Effector memory CD4-positive, alpha-beta T cell (primary cell): ENCODE results near the gene RER1.

Source experiments
- DNase-seq, 3 donors: peaks; one replicate each; pipeline ENCODE4 v3.0.0-alpha.2; 2020
- H3K27ac ChIP-seq: 2 replicates; pipeline ENCODE4 v1.7.0; 2013; ENCODE audit warnings: mild to moderate bottlenecking, low read length, moderate library complexity; ENCODE audit not compliant: insufficient read depth, poor library complexity, severe bottlenecking
- H3K27me3 ChIP-seq: replicated peaks from 2 replicates; pipeline ENCODE4 v1.7.0; 2013; ENCODE audit warnings: mild to moderate bottlenecking, low read length; ENCODE audit not compliant: insufficient read depth, control insufficient read depth, poor library complexity, severe bottlenecking
- H3K36me3 ChIP-seq: 2 replicates; pipeline ENCODE4 v1.7.0; 2013; ENCODE audit warnings: mild to moderate bottlenecking, low read length, moderate library complexity; ENCODE audit not compliant: control insufficient read depth, insufficient read depth
- H3K4me1 ChIP-seq: 2 replicates; pipeline ENCODE4 v1.7.0; 2013; ENCODE audit warnings: low read length, mild to moderate bottlenecking; ENCODE audit not compliant: control insufficient read depth, insufficient read depth, poor library complexity, severe bottlenecking
- H3K4me3 ChIP-seq: 2 replicates; pipeline ENCODE4 v1.7.0; 2013; ENCODE audit warnings: low read length, low read depth, mild to moderate bottlenecking; ENCODE audit not compliant: insufficient read depth, poor library complexity, severe bottlenecking
- H3K9me3 ChIP-seq: 2 replicates; pipeline ENCODE4 v1.7.0; 2013; ENCODE audit warnings: mild to moderate bottlenecking, low read length, moderate library complexity; ENCODE audit not compliant: control insufficient read depth

Gene RER1

DNA sequence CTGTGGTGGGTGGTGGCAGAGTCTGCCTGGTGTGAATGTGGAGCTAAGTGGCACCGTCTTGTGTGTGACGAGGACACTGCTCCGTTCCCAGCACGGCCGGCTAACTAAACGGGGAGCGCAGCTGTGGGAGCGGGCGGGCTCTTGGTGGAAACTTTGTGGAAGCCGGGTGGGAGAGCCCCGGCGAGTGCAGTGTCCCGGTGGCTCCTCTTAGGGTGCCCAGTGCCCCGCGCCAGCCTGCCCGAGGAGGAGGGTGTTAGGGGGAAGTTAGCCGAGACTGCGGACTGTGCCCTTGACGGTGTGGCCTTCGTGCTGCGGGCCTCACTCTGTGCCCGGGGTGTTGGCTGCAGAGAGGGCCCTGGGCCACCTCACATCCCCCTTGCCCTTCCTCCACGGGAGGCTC lies 10.8 kb downstream of the RER1 start:
- H3K9me3 ChIP-seq = no peaks in the 10 kb centered on the region
- H3K27me3 ChIP-seq = no peaks in the 10 kb centered on the region
- no peak overlapping the region for H3K27ac ChIP-seq
- no peaks in the 10 kb centered on the region for H3K4me1 ChIP-seq
- peaks cover 80% of the 10 kb centered on the region for H3K36me3 ChIP-seq
- H3K4me3 ChIP-seq = no peak overlapping the region
- DNase-seq = no peak

DNA sequence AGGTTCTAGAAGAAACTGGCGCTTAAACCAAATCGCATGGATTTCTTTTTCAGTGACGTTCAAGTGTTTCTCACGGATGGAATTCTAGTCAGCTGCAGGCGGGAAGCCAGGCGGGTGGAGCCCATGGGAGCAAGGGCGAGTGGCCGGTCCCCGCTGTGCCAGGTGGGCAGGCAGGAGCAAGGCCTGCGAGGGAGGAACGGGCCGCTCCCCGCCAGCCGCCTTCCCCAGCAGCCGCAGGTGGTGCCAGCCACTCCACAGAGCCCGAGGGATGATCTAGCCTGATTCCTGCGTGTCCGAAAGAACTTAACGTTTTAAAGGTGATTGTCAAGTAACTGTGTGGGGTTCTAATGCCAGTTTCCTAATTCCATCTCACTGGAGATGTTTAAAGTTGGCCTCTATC lies 11.6 kb downstream of the RER1 start:
- peaks cover 73% of the 10 kb centered on the region for H3K36me3 ChIP-seq
- no peak overlapping the region for H3K4me3 ChIP-seq
- H3K27me3 ChIP-seq = no peaks in the 10 kb centered on the region
- no peak overlapping the region for H3K27ac ChIP-seq
- H3K4me1 ChIP-seq = no peaks in the 10 kb centered on the region
- DNase-seq = no peak
- no peaks in the 10 kb centered on the region for H3K9me3 ChIP-seq

DNA sequence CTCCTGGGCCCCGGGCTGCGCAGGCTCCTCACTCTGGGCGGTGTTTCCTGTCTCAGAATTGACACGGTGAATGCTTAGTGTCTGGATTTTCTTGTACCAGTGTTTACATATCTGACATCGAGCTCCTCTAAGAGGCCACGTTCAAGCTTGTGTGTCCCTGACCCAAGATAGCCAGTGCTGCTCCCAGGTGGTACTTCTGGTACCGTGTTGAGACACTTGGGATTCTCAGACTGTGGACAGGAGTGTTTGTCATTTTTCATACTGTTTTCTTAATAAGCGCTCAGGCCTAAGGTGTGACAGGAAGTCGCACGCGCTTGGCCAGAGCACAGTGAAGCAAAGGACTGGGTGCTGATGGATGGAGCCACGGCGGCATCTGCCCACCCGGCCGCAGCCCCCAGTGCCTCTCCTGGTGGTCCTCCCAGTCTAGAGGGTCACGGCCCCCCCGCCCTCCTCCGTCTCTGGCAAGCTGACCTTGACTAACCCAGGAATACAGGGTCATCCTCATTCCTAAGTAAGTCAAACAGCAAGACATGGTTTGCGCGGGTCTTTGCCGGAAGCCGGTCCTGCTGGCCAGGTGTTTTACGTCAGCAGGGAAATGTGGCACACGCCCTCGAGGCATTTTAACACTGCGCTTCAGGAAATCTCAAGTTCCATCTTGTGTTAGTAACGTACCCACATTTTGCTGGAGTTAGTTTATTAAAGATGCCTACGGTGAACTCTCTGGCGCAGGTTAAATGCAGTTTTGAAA lies 12.7 kb downstream of the RER1 start:
- H3K4me1 ChIP-seq = no peaks in the 10 kb centered on the region
- peaks cover 63% of the 10 kb centered on the region for H3K36me3 ChIP-seq
- DNase-seq = no peak
- H3K27ac ChIP-seq = no peak overlapping the region
- no peaks in the 10 kb centered on the region for H3K9me3 ChIP-seq
- H3K4me3 ChIP-seq = no peak overlapping the region
- no peaks in the 10 kb centered on the region for H3K27me3 ChIP-seq

DNA sequence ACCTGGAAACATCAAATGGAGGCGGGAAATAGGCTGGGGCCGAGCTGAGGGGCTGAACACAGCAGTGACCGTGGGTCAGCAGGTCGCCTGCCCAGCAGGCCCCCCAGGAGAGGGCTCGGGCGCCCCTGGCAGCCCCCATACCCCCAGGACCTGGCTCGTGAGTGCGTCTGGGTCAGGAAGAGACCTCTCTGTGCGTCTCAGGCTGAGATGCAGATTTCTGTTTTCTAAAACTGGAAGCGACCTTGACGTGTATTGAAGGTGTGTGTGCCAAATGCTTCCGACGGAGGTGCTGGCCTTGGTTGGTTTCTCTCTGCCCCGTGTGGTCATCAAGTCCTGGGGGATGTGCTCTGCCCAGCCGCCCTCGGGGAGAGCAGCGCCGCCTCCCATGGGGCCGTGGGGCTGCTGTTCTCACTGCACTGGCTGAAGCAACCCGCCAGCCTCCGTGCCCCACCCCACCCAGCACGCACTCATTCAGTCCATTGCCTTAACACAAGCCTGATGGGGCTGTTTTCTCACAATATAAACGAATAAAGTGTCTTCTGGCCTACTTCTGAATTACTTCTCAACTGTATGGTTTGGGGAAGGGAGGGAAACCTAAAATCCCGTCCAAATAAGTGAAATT lies 13.4 kb downstream of the RER1 start:
- no peaks in the 10 kb centered on the region for H3K9me3 ChIP-seq
- no peak overlapping the region for H3K27ac ChIP-seq
- peaks cover 57% of the 10 kb centered on the region for H3K36me3 ChIP-seq
- no peaks in the 10 kb centered on the region for H3K4me1 ChIP-seq
- no peaks in the 10 kb centered on the region for H3K27me3 ChIP-seq
- no peak overlapping the region for H3K4me3 ChIP-seq
- DNase-seq = no peak

DNA sequence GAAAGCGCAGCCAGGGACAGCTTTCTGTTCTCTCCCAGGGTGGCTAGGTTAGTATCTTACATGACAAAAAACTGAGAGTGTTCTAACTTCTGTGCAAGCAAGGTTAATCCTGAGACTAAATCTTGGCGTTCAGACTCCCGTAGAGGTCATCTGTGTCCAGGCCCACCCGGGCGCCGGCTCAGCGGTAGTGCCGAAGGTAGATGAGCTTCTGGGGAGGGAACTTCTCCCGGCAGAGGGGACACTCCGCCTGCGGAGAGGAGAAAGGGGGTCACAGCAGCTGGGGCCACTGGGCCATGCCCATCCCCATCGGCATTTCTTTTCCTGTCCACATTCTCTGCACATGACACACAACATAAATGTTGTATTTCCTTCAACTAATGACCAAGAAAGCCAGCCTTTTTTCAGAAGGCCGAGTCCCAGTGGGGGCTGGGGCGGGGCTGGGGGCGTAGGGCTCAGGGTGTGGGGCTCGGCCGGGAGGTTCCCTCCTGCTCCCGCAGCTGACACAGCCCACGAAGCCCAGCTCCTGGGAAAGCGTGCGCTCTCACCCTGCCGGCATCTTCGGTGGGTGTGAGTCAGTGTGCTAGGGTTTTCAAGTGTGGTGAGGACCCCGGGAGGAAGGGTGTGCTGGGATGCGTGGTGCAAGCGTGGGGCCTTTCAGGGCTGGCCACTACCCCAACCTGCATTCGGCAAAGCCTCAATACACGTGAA lies 14.1 kb downstream of the RER1 start:
- H3K4me3 ChIP-seq = no peak overlapping the region
- no peak overlapping the region for H3K27ac ChIP-seq
- peaks cover 52% of the 10 kb centered on the region for H3K36me3 ChIP-seq
- no peaks in the 10 kb centered on the region for H3K27me3 ChIP-seq
- no peaks in the 10 kb centered on the region for H3K9me3 ChIP-seq
- no peaks in the 10 kb centered on the region for H3K4me1 ChIP-seq
- DNase-seq = no peak

DNA sequence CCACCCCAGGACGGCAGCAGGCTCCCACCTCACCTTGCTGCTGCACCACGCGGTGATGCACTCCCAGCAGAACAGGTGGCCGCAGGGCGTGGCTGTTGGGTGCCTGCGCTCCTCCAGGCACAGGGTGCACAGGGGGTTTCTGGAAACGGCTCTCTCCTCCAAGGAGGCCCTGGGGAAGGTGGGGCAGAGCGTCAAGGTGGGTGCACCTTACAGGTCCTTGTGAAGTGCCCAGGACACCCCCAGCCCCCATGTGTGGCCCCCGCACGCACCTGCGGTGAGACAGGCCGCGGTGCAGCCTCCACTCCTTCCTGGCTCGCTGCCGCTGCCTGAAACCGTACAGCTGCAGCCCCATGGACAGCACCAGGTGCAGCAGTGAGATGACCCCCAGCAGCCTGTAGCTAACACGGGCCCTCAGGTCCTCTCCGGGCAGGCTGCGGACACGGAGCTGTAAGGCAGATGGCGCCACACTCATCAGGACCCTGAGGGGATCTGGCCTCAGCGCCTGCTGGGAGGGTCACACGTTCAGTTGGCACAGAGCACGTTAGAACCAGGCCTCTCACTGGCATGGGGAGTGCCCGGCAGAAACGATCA lies 14.9 kb downstream of the RER1 start:
- no peaks in the 10 kb centered on the region for H3K27me3 ChIP-seq
- H3K4me3 ChIP-seq = no peak overlapping the region
- DNase-seq = no peak
- peaks cover 51% of the 10 kb centered on the region for H3K36me3 ChIP-seq
- no peak overlapping the region for H3K27ac ChIP-seq
- no peaks in the 10 kb centered on the region for H3K4me1 ChIP-seq
- no peaks in the 10 kb centered on the region for H3K9me3 ChIP-seq

DNA sequence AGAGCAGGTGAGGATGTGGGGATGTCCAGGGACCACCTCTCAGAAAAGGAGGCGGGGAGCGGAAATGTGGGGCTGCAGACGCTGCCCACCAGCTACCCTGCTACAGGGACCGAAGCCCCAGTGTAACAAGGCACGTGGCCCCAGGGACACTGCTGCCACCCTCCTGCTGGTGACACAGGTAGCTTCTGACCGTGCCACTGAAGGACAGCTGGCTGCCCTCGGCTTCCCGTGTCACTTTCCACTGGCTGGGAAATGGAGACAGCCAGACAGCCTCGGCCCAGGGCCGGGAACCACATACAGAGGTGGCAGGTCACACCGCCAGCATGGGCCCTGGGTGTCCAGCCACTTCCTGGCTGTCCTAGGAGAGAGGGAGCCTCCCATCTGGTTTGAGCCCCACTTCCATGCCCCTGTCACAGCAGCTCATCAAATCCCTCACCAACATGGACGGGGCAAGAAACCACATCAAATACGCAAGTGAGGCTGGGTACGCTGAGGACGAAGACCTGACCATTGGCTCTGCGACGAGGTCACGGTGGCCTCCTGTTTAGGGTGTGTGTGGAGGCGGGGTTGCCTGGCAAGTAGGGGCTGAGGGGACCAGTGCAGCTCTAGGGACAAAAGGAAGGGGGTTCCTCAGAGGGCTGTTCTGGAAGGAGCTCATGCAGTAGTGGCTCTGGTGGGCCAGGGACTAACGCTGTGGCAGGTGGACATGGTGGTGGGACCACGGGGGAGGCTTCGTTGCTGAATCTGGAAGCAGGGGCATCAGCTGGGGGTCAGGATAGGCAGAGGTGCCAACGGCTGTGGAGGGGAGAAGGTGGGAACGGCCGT lies 15.7 kb downstream of the RER1 start:
- no peak for DNase-seq
- Histone ChIP-seq H3K27ac (no peak overlapping the region), H3K9me3 (no peaks in the 10 kb centered on the region), H3K4me1 (peaks cover 5% of the 10 kb centered on the region), H3K27me3 (no peaks in the 10 kb centered on the region), H3K36me3 (peaks cover 43% of the 10 kb centered on the region), H3K4me3 (no peak overlapping the region)

DNA sequence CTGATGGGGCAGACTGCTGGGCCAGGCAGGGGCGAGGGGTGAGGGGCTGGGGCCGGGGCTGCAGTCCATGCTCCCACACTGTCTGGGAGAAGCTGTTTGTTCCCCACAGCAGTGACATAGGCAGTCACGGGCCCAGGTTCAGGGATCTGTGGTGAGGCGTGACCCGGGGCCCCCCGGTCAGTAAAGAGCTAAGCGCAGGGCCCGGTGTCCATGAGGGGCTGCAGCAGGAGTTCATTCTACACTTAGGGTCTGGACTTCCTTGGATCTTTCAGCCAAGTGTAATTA lies 16.3 kb downstream of the RER1 start:
- DNase-seq = no peak
- no peaks in the 10 kb centered on the region for H3K27me3 ChIP-seq
- no peaks in the 10 kb centered on the region for H3K9me3 ChIP-seq
- peaks cover 38% of the 10 kb centered on the region for H3K36me3 ChIP-seq
- H3K27ac ChIP-seq = no peak overlapping the region
- H3K4me1 ChIP-seq = peaks cover 7% of the 10 kb centered on the region
- no peak overlapping the region for H3K4me3 ChIP-seq

DNA sequence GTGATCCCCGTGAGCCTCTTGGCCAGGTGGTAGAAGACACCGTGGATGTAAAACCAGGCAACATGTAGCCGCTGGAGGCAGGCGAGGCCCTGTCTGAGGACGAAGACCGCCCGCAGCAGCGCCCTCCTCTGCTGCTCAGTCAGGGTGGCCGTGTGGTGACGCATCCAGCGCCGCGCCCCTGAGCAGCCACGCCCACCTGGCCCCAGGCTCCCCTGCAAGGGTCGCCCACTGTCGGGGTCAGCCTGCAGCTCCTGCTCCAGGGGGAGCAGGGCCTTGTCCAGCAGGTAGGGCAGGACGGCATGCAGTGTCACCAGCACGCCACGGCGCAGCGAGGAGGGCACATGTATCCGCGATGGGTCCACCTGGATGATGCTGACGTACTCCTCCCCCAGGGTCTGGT lies 16.8 kb downstream of the RER1 start:
- DNase-seq = no peak
- Histone ChIP-seq H3K9me3 (no peaks in the 10 kb centered on the region), H3K4me1 (peaks cover 12% of the 10 kb centered on the region), H3K27ac (no peak overlapping the region), H3K36me3 (peaks cover 32% of the 10 kb centered on the region), H3K27me3 (no peaks in the 10 kb centered on the region), H3K4me3 (no peak overlapping the region)
